Germinal center (tissue), 1 donor: ENCODE data around the gene TTLL4.

ENCODE experiments used
- DNase-seq: peaks from one replicate; pipeline ENCODE4 v3.0.0; 2012; ENCODE audit warnings: mixed read lengths, low spot score

The TTLL4 gene

DNA sequence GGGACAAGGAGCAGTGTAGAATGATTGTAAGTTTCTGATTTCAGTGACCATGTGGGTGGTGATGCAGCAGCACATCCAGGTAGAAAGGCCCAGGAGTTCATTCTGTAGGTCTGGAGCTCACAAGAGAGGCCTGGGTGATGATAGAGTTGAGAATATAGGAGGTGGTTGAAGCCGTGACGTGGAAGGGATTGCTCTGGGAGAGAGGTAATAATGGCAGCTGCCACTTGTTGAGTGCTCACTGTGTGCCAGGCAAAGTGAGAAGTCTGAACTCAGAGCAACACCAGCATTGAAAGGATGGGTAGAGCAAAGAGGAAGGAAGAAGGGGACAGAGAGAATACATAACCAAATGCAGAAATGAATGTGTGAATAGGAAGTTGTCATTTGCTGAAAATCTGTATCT is 3.3 kb downstream of the TTLL4 start:
- no peak for DNase-seq

- no peak for DNase-seq
Observed at GRCh38 chr2:218716070-218716469, 5.4 kb downstream of the TTLL4 start.

GRCh38 chr2:218717262-218717661 is 6.6 kb downstream of the TTLL4 start:
- no peak for DNase-seq

DNA sequence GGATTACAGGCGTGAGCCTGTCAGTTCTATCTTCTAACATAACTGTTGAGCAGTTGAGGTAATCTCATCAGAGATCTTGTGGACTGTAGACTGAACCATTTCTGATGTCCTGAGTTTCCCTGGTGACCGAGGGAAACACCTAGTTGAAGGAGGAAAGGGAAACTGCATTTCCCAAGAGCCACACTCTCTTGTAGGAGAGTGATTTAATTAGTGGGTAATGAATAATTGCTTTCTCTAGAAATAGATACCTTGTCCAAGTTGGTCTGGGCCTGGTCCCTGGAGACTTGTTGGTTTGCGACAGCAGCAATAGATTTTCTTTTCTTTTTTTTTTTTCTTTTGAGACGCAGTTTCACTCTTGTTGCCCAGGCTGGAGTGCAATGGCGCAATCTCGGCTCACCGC is 7.4 kb downstream of the TTLL4 start:
- DNase-seq, result no peak

DNA sequence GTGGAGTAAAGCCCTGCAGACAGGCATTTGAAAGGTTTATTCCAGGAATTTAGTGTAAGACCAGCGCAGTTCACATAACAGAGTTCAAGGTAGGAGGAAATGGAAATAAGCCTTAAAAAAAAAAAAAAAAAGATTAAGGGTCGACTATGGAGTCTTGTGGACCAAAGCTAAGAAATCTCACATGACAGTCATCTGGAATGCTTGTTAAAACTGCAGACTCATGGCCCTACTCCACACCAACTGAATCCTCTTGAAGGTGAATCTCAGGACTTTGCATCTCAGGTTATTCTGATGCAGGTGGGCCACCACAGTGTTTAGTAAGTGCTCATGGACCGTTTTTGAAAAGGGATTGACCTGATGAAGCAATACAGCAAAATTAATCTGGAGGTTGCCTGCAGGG is 8.8 kb downstream of the TTLL4 start:
- no peak for DNase-seq

DNA sequence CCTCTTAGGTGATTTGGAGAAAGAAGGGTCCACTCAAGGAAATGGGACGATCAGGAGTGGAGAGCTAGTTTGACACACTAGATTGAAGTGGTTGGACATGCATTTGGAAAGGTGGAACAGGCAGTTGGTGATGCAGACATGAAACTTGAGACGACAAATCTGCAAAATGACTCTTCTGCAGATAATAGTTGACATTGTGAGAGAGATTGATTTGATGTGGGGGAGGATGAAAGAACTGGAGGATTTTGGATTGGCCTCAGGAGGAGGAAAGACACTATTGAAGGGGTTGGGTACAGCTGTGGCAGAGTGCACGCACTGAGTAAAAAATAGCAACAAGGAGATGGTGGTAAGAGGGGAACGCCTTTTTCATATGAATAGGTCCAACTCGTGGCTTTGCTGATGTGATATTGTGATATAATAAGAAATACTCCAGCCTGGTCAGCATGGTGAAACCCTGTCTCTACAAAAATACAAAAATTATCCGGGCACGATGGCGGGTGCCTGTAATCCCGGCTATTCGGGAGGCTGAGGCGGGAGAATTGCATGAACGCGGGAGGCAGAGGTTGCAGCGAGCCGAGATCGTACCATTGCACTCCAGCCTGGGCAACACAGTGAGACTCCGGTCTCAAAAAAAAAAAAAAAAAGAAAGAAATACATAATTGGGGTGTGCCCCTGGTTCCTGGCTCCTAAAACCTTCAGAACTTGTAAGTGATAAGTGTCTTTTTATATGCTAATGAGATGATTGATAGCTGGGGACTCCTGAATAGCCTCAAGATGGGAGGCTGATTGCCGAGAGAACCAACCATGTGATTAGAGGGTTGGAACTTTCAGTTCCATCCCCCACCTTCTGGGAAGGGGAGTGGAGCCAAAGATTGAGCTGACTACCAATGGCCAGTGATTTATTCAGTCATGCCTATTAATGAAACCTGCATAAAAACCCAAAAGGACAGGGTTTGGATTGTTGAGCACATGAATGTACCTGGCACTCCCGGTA is 9.7 kb downstream of the TTLL4 start:
- no peak for DNase-seq

DNA sequence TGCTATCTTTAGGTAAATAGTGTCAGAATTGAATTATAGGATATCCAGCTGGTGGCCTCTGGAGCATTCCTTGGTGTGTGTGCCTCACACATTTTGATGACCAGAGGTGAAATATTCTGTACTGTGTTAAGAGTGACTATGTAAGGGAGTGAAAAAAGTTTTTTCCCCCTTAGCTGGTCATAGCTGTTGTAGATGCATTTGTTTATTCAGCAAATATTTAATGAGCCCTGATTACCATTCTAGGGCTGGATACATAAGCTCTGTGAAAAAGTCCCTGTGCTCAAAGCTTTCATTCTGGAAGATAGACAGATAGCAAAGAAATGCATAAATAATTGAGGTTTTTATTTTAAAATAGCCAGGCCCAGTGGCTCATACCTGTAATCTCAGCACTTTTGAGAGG is 10.9 kb downstream of the TTLL4 start:
- no peak for DNase-seq

DNA sequence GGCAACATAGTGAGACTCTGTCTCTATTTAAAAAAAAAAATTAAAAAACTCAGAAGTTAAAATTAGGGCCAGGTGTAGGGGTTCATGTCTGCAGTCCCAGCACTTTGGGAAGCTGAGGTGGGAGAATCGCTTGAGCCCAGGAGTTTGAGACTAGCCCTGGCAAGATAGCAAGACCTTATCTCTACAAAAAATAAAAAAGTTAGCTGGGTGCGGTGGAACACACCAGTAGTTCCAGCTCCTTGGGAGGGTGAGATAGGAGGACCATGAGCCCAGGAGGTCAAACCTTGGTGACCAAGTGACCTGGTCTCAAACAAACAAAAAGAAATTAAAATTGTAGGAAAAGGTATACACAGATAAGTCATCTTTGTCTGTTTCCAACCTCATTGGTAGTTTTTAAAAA is 11.3 kb downstream of the TTLL4 start:
- DNase-seq, result no peak

GRCh38 chr2:218722419-218722818 is 11.8 kb downstream of the TTLL4 start:
- DNase-seq, result no peak

DNA sequence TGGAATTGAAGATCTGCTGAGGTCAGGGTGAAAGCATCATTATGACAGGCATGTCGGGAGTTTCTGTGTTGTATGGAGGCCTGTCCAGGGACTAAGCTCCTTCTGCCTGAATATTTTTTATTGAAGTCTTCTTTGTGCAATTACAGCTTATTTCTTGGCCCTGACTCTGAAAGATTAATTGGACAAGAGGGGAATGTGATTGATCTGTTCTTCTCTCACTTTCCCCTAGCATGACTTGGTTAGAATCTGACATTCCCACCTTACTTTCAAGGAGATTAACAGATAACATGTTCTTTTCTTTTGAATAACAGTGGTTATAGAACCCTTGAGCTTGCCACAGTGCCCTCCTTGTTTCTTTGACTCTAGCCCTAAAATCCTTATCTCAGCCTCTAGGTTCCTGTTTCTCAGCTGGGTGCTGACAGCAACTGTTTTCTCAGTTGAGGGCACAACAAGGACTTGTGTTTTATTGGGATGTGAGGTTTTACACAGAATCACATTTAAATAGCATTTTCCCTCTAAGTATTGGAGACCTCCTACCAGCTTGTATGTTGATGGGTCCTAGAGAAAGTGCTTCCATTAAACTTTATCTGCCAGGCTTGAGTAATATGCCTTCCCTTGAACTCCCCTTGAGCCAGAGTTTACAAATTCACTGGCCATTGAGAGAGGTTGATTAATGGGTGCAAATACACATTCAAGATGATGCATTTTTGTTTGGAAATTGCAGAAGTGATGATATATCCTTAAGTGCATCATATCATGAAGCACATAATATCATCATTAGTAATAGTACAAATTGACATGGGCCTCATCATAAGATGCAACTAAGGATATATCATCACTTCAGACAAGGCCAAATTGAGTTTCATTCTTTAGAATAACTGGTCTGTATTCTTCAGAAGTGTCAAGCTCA is 12.5 kb downstream of the TTLL4 start:
- DNase-seq, result no peak

DNA sequence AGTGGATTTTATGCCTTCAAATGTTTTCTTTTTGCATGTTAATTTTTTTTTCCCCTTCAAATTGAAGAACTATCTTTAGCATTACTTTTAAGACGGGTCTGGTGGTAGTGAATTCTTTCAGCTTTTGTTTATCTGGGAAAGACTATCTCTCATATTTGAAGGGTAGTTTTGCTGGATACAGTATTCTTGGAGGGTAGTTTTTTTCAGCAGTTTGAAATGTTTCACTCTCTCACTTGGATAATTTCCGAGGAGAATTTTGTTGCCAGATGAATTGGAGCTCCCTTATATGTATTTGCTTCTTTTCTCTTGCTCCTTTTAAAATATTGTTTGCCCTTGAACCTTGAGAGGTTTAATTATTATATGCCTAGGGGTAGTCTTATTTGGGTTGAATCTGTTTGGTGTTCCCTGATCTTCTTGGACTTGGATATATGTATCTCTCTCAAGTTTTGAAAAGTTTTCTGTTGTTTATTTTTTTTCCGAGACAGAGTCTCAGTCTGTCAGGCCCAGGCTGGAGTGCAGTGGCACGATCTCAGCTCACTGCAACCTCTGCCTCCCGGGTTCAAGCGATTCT is 15.5 kb downstream of the TTLL4 start:
- DNase-seq, result no peak

DNA sequence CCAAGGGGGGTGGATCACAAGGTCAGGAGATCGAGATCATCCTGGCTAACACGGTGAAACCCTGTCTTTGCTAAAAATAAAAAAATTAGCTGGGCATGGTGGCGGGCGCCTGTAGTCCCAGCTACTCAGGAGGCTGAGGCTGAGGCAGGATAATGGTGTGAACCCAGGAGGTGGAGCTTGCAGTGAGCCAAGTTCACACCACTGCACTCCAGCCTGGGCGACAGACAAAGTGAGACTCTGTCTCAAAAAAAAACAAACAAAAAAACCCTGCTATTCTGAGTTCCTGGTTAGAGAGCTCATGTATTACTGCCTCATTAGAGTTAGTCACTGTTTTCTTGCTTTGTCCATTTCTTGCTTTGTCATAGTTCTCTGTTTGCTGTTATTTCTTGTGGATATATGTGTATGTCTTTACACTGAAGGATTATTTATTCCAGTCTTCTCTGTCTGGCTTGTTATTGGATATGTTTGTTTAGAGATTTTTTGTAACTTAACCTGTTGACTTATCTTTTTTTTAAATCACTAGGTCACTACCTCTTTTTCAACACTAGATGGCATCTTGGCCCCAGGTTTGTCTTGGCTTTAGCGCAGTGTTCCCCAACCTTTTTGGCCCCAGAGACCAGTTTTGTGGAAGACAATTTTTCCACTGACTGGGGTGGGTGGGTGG is 17.0 kb downstream of the TTLL4 start:
- DNase-seq, result no peak

- no peak for DNase-seq
Observed at GRCh38 chr2:218729640-218730039, 19.0 kb downstream of the TTLL4 start.

DNA sequence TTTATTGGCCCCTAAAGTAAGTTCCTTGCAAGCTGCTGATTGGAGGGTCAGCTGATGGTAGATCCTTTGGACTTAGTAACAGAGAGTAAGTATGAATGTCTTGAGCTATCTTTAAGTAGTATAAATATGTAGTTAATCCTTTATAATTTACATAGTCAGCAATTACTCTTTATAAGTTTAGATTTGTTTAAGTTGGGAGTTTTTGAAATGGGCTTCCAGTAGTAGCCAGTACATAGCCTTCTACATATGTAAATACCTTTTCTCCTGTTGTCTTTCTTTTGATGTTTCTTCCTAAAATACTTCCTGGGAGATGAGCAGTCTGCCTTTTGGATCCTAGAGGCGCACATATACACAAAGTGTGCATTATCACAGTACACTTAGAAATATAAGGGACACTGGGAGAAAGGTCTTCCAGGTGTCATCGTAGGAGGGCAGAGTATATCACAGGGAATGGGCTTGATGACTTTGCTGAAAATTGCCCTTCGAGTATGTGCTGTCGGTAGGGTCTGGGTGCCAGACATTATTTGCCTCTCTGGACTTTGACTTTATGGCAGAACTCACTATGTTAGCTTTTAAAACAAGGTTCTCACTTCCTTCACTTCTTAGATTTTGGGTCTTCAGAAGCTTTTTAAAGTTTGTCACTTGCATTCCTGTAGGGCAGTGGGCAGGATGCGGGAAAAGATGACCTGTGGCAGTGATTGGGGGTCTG is 21.6 kb downstream of the TTLL4 start:
- DNase-seq, result no peak

GRCh38 chr2:218732761-218733158 is 22.1 kb downstream of the TTLL4 start:
- no peak for DNase-seq

DNA sequence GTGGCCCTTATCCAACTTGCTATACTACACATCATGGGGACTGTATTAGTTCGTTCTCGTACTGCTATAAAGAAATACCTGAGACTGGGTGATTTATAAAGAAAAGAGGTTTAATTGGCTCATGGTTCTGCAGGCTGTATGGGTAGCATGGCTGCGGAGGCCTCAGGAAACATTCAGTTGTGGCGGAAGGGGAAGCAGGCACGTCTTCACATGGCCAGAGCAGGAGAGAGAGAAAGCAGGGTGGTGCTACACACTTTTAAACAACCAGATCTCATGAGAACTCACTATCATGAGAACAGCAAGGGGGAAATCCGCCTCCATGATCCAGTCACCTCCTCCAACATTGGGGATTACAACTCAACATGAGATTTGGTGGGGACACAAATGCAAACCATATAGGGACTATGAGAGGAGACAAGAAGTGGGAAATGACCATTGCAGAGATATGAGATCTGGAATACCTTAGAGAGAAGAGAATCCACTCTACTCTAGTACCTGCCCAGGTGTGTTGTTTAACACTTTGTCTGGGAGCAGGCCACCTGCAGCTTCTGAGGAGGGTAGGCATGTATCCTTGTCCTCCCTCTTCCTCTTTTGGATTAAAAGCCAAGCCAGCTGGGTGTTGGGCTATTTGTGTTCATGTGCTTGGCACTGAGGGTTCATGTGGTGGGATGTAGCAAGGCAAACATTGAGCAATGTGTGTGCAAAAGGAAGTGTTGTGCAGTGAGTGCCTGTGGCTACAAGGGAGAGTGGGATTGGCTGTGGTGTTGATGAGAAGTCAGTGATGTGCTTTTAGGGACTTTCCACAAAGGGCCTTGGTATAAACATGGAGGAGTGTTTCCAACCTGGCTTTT is 22.8 kb downstream of the TTLL4 start:
- DNase-seq, result no peak

GRCh38 chr2:218734190-218734975 is 23.7 kb downstream of the TTLL4 start:
- no peak for DNase-seq

DNA sequence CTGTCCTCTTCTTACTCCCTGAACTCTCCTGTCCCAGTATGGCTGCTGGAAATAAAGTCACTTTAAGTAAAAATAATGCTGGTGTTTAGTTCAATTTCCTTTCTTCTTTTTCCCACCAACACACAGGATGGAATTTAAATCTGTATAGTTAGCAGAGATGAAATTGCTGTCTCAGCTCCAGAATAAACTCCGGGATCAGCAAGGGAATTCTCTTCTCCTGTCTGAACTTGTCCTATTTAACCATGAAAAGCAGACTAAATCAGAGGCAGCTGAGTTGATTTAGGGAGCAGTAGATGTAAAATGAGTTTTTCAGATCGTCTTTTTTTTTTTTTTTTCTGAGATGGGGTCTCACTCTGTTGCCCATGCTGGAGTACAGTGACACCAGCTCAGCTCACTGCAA is 25.9 kb downstream of the TTLL4 start:
- no peak for DNase-seq

- DNase-seq, result no peak
Observed at GRCh38 chr2:218743068-218743467, 32.4 kb downstream of the TTLL4 start.

DNA sequence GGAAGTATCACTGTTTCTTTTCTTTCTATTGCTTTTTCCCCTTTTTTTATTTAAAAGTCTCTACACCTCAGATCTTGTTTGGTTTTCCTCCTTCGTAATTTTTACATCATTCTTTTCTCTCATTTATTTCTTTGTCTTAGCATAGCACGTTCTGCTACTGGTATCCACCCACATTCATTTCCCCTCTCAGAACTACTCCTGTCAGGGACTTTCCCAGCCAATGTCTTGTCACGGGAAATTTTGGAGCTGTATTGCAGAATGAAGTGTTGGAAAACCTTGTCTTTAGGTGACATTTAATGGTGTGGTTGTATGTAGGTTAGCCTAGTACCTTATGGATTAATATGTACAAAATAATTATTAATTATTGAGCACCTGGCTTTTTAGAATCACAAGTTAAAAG is 34.0 kb downstream of the TTLL4 start:
- no peak for DNase-seq
